Activated gamma-delta T cell (primary cell): Measurements from ENCODE around the gene SLC27A4.

Source experiments
- DNase-seq: peaks from one replicate; lab custom pipeline; 2025; lab: John Stamatoyannopoulos, UW
- total RNA-seq, 2 donors: gene quantifications; one replicate each; lab custom pipeline; 2026; lab: John Stamatoyannopoulos, UW

The SLC27A4 gene
- 31.5 to 35.4 reads per million in 2 donors for total RNA-seq

DNA sequence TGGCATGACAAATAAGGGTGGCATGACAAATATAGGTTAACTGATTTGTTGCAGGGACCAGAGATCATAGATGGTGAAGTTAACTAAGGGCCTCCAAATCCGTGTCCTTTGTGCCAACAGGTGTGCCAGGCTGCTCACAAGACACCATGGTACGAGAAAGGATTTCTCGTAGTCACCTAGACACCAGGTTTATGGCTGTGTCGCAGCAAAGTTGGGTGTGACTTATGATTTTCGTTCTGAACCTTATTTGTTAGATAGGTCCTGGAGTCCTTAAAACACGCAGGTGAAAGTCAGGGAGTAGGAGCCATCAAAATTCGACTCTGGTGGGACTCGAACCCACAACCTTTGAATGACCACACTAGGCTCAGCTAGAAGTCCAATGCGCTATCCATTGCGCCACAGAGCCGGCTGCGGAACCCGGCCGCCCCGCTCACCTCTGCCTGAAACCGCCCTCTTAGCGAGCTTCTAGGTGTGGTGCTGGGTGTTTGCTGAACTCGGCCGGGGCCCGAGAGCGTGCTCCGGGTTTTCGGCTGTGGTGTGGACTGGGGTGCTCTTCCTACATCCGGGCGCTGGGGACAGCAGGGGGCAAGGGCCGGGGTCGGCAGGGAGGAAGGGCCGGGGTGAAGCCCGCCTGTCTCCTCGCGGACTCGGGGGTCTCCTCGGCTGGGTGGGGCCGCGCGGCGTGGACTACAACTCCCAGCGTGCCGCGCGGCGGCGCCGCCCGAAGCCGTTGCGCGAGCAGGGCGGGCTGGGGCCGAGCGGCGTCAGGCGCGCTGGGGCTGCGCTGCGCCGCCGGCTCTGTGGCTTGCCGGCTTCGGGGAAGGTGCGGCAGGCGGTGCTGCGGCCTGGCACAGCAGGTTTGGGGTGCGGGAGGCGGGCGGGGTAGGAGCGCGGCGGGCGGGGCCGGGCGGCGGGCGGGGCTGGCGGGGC lies at the start of gene SLC27A4:
SLC27A4 (plus strand) TSS at position 767 of the 930 bp plus-strand sequence. CDS start 2,606 bp downstream, outside the sequence.
- DNase-seq, result peak; percentile 78

DNA sequence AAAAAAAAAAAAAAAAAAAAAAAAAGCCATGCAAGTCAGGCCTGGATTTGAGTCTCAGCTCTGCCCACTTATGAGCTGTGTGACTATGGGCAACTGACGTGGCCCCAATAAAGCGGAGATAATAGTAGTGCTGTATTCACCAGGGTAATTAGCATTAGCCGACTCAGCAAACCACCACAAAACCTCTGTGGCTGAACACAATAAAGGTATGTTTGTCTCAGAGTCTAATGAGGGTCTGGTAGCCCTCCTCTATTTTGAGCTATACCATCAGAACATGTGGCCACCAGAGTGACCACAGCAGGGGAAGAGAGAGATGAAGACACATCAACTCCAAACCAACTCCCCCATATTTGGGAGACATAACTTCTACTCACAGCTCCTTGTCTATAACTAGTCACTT lies 48.3 kb upstream of the SLC27A4 start:
- DNase-seq, result no peak

DNA sequence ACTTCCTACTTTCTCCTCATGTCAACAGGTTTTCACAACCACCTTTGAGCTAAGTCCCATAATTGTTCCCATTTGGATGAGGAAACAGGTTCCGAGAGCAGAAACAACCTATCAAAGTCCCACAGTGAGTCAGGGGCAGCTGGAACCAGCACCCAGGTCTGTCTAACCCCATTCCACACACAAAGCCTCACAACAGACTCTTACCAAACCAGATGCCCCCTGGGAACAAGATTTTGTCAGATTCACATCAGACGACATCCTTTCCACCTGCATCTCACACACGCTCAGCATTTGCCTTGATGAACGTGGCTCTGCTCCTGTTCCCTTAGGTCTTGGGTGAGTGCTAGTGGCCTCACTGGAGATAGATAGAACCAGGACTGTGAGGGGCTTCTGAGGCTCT lies 47.2 kb upstream of the SLC27A4 start:
- no peak for DNase-seq

DNA sequence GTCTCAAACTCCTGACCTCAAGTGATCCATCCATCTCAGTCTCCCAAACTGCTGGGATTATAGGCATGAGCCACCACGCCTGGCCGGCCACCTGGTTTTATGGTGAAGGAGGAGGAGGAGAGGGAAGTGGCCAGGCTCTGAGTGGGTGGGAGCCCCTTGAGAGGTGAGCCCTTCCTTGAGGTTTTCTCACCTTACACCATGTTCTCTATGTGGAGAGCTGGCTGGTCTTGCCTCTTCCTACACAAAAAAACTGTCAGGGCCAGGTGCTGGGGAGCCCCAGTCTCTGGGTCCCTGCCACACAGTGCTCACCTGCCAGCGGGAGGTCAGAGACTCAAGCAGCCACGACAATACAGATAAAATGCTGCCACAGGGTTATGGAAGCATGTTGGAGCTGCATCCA lies 46.2 kb upstream of the SLC27A4 start:
- DNase-seq, result no peak

DNA sequence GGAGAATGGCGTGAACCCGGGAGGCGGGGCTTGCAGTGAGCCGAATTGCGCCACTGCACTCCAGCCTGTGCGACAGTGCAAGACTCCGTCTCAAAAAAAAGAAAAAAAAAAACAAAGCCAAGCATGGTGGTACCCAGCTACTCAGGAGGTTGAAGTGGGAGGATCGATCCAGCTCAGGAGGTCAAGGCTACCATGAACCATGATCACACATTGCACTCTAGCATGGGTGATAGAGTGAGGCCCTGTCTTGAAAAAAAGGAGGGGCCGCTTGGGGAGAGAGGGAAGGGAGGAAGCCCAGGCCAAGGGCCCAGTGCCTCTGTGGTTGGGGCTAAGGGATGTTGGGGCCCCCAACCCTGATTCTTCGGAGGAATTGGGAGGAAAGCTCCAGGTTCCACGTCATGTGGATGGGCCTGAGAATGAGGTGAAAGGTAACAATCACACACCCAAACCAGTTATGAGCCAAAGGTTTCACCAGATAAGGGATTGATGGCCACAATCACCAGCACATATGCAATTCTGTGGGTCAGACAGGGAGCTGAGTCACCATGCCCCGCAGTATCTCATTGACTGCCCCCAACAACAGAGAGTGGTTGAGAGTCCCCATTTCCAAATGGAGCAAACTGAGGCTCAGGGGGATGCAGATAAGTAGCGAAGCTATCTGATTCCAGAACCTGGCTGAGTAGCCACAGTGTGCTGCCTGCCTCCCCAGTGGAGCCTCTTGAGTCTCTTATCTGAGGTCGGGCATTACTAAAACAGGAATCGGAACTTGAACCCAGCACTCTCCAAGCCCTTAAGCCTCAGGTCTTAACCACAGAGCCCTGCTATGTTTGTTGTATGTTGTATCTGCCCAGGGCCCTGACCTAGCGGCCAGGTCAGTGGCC lies 43.7 kb upstream of the SLC27A4 start:
- DNase-seq, result no peak

DNA sequence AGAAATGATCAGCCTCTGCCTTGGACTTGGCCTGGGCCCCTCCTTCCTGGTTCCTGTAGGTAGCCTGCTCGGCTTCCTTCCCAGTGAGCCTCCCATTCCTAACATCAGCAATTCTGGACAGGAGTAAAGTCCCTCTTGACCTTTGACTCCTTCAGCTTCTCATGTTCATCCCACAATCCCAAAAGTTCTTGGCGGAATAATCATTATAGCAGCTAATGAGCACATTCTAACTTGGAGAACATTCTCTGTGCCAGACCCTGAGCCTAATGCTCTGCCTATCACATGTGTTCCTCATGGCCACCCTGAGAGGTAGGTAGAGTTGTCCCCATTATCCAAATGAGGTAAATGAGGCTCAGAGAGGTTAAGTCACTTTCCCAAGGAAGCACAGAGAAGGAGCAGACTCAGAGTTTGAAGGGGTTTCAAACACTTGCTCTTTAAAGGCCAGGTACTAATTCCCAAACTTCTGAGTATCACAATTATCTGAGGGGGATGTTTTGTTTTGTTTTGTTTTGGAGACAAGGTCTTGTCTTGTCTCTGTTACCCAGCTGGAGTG lies 43.0 kb upstream of the SLC27A4 start:
- DNase-seq, result no peak

DNA sequence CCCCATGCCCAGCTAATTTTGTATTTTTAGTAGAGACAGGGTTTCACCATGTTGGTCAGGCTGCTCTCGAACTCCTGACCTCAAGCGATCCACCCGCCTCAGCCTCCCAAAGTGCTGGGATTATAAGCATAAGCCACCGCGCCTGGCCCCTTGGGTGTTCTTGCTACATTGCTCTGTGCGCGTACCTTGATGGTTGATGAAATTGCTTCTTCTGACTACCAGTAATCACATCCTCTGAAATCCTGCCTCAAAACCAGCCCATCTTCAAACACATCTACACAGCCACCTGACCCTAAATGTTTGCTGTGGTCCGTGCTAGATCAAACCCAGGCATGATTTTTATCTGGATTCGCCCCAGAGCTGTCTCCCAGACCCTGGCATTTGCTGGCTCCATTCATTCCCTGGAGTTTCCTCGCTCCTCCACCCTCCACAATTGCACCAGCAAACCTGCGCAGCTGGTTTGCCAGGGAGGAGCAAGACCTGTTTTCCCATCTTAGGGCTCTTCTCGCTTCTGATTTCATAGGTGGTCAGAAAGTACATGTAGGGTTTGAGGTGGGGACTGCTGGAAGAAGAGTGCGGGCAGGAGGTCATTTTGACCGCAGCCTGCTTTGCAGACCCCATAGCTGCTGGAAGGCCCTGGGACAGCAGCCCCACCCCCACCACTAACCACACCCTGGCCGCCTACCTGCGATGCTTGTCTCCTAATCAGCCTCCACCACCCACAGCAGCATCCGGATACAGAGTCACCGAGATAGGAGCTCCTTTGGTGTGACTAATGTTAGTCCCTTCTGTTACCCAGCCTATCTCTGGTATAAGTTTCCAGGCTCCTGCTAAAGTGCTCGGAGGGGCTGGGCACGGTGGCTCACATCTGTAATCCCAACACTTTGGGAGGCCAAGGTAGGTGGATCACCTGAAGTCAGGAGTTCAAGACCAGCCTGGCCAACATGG lies 41.5 kb upstream of the SLC27A4 start:
- DNase-seq, result no peak

DNA sequence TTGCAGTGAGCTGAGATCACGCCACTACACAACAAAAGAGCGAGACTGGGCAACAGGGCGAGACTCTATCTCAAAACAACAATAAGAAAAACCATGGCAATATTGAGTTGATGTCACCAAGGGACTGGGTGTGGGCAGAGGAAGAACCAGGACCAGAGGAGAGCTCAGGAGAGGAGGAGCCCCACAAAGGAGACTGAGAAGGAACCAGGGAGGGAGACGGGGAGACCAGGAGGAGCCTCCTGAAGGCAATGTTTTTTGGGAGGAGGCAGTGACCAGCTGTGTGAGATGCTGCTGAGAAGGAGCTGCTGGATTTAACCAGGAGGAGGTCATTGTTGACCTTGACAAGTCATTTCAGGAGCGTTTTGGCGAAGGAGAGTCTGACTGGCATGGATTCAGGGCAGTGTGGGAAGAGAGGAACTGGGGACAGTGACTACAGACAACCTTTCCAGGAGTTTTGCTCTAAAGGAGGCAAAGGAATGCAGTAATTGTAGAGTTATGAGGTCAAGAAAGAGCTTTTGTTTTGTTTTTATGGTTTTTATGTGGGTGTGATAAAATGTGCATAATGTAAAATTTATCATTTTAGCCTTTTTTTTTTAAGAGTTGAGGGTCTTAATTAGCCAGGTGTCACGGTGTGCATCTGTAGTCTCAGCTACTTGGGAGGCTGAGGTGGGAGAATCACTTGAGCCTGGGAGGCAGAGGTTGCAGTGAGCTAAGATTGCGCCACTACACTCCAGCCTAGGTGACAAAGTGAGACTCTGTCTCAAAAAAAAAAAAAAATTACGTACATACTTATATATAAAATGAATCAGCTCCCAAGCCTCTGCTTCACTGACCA lies 36.0 kb upstream of the SLC27A4 start:
- no peak for DNase-seq

DNA sequence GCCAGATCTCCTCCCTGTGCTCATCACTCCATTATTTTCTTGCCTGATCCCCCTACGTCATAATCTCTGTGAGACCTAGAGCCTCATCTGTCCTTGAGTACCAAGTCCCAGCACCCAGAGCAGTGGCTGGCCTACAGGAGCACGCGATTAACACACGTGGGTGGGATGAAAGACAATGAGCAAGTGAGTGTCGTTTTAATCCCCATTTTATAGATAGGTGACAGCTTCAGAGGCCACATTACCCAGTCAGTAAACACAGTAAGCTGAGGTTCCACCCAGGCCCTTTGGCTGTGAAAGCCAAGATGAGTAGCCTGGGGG lies 35.4 kb upstream of the SLC27A4 start:
- DNase-seq, result no peak

DNA sequence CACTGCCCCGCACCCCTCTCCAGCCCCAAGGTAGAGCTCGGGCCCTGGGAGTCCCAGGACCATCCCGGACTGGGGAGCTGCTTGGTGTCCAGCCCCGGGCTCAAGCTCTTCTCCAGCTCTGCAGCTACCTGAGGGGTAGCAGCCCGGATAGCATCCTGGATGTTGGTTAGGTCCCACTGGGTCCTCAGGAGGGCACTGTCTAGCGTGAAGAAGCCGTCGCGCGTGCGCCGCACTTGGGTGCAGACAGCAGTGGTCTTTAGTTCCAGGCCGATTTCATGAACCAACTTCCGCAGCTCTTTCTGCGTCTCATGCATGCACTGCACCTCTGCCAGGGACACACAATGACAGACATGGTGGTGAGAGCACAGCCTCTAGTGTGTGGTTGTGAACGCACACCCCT lies 30.8 kb upstream of the SLC27A4 start:
- no peak for DNase-seq

DNA sequence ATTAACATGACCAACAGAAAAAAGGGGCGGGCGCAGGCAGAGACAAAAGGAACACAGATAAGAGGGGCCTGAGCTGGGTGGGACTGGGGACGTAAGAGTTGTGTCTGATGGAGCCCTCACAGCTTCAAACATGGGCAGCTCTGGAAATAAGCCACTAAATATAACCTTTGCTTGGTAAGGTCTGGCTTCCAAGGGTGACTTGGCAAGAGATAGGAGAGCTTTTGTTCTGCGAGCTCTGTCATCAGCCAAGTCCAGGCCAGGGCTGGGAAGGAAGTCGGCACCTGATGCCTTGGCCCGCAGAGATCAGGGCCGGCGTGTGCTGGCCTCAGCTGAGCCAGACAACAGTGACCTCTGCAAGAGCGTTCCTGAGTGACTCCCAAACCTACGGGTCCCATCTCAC lies 29.9 kb upstream of the SLC27A4 start:
- no peak for DNase-seq

DNA sequence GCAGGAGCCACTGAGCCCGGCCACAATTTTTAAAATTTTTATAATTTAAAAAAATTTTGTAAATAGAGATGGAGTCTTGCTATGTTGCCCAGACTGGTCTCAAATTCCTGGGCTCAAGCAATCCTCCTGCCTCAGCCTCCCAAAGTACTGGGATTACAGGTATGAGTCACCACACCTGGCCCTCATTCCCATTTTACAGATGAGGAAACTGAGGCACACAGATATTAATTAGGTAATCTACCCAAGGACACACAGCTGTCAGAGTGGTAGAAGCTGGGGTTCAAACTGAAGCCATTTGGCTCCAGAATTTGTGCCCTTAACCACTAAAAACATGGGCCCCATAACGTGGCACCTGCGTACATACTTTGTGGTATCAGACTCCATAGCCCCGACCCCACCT lies 25.6 kb upstream of the SLC27A4 start:
- no peak for DNase-seq

DNA sequence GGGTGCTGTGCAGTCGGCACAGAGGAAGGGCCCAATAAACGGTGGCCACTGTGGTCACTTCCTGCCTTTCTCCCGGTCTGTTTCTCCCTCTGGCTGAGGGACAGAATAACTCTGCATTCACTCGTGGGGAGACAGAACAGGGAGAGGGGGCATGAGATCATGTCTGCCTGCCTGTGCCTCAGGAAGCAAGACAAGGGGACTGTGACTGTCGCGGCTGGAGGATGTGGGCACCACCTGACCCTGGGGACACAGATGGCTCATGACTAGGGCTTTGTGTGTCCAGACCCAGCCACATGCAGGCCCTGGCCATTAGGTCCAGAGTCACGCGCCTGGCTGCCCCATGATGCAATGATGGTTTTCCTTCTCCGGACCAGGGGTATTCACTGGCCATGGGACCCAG lies 23.9 kb upstream of the SLC27A4 start:
- no peak for DNase-seq

DNA sequence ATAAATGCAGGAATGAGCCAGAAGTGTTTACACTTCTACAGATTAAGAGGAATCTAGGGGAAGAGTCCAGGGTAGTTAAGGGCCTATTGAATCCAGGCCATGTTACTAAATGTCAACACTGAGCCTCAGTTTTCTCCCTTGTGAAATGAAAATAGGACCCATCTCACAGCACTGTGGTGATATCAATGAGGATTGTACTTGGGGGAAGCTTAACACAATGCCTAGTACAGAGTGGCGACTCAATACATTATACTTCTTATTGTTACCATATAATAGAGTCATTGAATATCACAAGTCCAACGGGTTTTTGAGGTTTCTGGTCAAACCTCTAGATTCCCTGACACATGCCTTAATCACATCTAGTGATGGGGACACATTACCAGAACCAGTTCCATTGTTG lies 22.7 kb upstream of the SLC27A4 start:
- no peak for DNase-seq

DNA sequence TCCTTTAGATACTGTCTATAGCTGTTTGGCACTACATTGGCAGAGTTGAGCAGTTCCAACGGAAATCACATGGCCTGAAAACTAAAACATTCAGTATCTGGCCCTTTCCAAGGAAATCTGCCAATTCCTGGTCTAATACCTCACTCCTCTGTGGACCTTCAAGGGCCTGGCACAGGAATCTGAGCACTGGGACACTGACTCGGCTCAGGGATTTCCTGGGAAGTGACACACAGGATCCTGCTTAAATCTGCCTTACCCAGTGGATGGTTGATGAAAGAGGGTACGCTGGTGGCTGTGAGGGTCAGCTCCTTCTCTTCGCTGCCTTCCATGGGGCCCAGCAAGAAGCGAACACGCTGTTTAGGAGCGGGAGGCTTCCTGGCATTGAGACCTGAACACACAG lies 19.0 kb upstream of the SLC27A4 start:
- DNase-seq, result no peak

DNA sequence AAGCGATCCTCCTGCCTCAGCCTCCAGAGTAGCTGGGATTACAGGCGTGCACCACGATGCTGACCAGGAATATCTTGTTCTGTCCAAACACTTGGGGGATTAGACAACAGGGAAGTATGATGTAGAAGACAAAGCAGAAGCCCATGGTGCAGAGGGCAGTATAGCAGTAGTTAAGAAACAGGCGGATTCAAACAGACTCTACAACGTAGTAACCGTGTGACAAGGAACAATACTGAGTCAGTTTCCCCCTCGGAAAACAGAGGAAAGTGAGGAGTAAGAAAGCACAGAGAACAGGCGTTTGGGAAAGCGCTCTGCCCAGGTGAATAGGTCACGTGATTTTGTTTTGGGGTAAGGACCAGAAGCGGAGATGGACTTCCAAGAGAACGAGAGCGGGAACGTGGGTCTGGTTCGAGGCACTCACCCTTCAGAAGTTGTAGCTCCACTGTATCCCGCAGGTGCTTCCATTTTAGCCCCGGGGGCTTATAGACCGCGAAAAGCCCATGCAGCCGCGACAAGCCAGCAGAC lies 18.4 kb upstream of the SLC27A4 start:
- no peak for DNase-seq

DNA sequence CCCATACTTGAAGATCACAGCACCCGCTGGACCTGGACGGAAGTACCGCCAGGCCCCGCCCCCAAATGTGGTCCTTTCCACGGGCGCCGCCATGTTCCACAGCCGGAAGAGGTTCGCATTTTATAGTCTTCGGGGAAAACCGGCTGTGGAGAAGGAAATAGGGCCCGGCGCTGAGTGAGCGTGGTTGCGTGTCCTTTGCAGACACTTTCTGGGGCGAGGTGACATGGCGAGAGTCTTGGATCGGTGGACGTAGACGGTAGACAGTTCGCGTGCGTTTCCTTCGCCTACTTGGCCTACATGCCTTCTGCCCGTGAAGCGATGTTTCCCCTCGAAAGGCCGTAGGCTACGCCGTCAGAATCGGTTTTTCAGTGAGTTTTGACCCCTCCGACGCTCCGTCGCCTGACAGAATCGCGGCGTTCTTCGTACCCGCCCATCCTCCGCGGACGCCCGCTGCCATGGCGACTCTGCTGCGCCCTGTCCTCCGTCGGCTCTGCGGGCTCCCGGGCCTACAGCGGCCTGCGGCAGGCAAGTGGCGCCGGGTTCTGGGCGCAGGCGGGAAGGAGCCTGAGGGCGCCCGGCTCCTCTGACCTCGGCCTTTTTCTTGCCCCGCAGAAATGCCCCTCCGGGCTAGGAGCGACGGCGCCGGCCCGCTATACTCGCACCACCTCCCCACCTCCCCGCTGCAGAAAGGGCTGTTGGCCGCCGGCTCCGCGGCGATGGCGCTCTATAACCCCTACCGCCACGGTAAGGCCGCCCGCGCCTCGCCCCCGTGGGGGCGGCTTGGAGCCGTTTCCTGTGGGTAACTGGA lies 17.7 kb upstream of the SLC27A4 start, which contains the start of the genes COQ4 and TRUB2:
COQ4 (plus strand) TSS at position 436 of the 808 bp plus-strand sequence; CDS start at position 456, 20 bp downstream.
TRUB2 (minus strand) TSS at position 44 of the 808 bp plus-strand sequence; CDS start at position 5, 39 bp downstream.
- DNase-seq, result peak; percentile 74

DNA sequence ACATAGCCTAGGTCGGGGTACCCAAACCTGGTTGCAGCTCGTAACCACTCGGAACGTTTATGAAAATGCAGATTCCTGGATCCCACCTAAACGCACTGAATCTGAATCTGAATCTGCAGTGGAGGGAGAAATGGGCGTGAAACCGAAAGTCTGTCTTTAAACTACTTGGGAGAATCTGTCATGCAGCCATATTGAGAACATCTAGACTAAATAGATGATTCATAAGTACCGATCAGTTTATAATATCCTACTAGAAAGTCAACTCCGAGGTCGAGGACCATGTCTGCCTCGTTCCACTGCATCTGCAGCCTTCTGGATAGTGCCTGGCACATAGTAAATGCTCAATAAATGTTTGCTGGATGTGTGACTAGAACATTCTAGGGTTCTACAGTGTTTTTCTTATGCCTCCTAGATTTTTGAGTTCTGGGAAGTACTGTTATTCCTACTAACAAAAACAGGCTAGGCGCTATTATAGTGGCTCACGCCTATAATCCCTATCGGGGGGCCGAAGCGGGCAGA lies 17.1 kb upstream of the SLC27A4 start:
- no peak for DNase-seq

DNA sequence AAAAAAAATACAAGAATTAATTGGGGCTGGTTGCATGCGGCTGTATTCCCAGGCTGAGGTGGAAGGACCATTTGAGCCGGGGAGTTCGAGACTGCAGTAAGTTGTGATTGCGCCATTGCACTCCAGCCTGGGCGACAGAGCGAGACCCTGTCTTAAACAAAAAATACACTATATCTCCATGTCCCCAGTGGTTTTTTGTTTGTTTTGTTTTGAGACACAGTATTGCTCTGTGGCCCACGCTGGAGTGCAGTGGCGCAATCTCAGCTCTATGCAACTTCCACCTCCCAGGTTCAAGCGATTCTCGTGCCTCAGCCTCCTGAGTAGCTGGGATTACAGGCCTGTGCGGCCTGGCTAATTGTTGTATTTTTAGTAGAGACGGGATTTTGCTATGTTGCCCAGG lies 16.5 kb upstream of the SLC27A4 start:
- DNase-seq, result no peak
